Measurements from ENCODE around the gene GTF2I.
"Not testable (repeated sequence)": the region's sequence is repeated elsewhere in the genome, so short reads cannot be mapped to it uniquely, and the experiment has no call there.

Gene GTF2I

DNA sequence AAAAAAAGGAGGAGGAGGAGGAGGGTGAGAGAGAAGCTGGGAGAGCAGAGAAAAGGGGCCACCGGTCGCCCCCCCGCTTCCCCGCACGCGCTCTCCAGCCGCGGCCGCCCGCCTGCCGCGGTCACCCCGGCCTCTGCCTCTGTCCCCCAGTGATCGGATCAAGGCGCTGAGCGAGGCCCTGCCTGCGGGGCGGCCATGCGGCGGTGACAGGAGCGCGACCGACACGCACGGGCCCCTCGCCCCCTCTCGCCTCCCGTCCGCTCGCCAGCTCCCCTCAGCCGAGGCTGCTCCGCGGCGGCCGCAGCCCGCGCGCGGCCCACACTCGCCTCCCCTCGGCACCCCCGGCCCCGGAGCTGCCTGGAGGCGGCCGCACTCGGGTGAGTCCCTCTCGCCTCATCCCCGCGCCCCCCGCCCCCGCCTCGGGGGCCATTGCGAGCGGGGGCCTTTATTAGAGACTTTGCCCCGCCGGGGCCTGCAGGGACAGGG, at the start of gene GTF2I:
Gene GTF2I (plus strand): TSS at position 27 of the 486 bp plus-strand sequence. CDS start 31,411 bp downstream, outside the sequence.
- no peak for DNase-seq

GRCh38 chr7:74612015-74612829, 45.3 kb upstream of the GTF2I start:
- DNase-seq, result no peak

DNA sequence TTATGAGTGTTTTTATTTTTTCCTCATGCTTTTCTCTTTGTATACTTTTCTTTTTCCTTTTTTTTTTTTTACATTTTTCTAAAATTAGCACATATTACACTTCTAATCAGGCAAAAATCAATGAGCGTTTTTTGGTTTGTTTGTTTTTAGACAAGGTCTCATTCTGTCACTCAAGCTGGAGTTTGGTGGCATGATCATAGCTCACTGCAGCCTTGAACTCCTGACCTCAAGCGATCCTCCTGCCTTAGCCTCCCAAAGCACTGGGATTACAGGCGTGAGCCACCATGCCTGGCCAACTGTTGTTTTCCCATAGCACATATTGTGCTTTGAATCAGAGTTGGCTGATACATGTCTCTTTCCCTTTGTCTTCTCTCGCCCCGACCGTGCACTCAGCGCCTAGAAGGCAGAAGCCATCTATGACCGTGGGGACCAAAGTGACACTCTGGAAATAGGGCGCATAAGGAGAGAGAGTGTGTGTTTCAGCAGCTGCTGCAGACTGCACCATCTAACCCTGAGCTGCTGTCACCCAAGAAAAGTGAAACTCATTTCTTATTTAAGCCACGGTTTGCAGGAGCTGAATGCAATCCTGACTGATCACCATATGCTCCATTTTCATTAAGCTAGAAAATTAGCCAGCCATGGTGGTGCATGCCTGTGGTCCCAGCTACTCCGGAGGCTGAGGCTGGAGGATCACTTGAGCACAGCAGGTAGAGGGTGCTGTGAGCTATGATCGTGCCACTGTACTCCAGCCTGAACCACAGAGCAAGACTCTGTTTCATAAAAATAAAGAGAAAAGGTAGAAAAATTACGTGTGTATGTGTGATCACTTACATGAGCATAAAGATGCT, 41.4 kb upstream of the GTF2I start:
- DNase-seq, result no peak

DNA sequence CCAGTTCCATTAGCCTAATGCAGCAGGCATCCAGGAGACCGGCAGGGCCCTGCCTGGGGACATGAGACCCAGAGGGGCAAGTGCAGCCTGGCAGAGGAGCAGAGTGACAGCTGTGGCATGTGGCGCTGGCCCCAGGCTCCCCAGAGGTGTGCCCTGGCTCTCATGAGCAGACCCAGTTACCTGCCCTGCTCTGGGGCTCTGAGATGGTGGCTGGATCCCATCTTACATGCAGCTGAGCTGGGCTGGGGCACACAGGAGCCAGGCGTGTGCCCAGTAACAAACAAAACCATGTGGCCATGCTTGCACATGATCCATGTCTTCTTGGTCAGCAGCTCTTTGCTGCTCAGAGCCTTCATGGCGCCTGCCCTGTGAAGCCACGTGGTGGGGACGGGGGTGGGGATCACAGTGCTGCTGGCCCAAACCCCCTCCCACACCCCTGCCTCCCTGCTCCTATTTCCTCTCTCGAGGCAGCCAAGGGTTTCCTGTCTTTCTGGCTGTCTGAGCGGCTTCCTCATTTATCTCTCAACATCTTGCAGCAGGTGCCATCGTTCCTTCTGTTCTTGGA, 40.3 kb upstream of the GTF2I start:
- DNase-seq, result no peak

DNA sequence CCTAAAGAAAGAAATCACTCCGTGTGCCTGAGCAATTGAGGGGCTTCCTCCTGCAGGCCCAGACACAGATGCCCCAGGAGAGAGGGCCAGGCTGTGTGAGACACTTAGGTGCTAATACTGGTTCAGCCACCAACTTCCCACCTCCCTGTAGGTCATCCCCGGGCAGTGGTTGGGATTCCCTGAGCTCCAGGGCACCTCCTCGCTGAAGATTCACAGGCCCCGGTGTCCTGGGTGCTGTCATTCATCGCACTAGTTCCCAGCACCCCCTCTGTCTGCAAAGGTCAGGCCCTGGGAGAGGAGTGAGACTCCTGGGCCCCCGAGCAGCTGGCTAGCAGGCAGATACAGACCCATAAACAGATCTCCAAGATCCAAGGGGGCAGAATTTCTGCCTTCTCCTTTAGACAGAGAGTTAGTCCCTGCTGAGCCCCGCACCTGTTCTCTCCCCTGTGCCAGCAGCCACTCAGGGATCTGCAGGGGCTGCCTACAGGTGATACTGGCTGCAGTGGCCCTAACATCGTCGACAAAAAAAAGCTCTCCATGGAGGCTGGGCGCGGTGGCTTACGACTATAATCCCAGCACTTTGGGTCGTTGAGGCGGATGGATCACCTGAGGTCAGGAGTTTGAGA, 38.2 kb upstream of the GTF2I start:
- DNase-seq, result no peak

GRCh38 chr7:74622228-74622749, 35.2 kb upstream of the GTF2I start:
- no peak for DNase-seq

DNA sequence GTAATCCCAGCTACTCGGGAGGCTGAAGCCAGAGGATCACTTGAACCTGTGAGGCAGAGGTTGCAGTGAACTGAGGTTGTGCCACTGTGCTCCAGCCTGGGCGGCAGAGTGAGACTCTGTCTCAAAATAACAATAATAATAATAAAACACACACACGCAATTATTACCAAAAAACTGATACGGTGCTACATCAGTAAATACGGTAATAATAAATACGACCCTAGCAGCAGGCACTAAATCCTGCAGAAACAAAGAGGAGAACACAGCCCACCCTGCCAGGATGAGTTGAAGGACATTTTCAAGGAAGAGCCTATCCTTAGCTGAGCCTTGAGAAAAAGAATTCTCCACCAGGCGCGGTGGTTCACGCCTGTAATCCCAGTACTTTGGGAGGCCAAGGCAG, 34.4 kb upstream of the GTF2I start:
- DNase-seq, result no peak

DNA sequence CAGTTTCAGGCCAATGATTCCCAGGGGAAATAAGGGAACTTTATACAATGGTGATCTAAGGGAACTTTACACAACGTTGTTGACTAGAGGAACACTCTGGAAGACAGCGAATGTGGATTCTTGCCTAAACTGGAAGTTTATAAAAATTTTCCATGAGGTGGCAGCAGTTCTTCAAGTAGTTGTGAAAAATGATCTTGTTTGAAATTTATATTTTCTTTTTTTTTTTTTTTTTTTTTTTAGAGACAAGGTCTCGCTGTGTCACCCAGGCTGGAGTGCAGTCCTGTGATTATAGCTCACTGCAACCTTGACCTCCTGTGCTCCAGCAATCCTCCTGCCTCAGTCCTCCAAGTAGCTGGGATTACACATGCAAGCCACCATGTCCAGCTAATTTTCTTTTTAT, 32.1 kb upstream of the GTF2I start:
- no peak for DNase-seq

DNA sequence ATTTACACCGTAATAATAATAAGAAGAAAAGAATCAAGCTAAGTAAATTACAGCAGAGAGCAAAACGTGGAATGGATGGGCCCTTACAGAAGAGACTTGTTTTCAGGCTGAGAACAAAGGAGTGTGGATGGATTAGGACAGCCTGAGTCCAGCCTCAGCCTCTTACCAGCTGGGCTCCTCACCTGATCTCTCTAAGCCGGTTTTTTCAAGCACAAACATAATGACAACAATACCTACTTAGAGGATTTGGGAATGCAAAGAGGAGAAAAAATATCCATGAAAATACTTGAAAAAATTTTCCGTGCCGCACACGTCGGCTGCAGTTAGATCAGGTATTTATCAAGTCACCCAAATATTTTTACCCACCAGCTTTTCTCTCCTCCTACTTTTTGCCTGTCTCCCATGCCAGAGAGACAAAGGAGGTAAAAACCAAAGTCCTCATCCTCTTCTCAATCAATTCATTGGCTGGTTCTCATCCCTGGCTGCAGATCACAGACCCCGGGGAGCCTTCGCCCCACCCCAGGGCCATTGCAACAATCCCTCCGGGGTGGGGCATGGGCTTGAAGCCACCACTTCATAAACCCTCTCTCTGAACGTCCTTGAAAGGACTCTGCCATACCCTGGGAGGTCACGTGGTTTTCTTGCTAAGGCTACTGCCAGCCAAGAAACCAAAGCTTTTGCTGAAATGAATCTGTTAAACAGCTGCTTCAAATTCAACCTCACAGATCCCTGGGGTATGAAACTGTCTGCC, 29.7 kb upstream of the GTF2I start:
- no peak for DNase-seq

DNA sequence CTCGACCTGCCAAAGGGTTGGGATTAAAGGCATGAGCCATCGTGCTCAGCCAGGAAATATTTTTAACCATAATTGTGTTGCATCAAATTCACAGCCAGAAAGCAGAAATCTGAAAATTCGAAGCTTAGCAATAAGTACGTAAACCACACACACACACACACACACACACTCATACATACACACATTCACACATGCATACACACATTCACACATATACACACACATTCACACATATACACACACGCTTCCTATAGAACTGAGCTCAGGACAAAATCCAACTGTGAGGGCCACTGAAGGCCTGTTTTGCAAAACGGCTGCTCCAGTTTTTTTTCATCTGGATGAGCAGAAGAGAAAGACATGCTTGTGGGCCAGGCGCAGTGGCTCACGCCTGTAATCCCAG, 25.0 kb upstream of the GTF2I start:
- DNase-seq, result no peak

DNA sequence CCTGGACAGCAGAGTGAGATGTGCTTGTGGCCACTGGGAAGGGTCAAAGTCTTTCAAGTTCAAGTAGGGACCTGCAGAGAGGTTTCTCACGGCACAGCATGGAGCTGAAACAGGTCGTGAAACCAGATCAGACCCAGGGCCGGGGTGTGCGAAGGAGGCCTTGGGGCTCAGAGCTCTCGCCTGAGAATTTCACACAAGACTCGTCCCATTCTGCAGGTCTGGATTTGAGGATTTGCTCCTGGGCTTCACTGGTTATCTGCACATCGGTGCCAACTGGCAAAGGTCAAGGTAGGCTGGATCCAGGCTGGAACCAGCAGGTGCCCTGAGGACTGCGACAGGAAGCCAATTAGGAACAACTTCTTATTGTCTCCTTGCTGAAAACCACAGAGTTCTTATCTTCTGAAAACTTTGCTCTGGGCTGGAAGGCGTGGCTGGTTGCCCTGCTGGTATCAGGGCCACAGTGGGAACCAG, 24.0 kb upstream of the GTF2I start:
- no peak for DNase-seq

DNA sequence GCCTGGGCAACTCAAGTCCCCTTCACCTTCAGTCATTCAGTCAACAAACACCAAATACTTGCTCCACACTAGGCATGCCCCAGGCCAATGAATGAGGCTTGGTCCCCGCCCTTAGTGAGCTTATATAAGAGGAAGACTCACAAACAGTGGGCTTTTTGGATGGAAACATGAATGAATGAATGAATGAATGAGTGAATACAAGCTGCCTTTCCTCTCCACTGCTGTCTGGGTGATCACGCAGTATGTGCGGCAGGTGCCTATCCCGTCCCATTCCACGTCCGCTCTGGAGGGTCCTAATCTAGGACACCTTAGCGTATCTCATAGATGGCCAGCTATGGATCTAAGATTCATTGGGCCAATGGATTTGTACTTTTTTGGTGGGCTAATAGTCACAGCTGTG, 19.8 kb upstream of the GTF2I start:
- DNase-seq, result no peak

GRCh38 chr7:74650055-74650454, 7.5 kb upstream of the GTF2I start:
- not testable (repeated sequence) for DNase-seq

- DNase-seq, result not testable (repeated sequence)
Observed at GRCh38 chr7:74650493-74651132, 6.9 kb upstream of the GTF2I start.

DNA sequence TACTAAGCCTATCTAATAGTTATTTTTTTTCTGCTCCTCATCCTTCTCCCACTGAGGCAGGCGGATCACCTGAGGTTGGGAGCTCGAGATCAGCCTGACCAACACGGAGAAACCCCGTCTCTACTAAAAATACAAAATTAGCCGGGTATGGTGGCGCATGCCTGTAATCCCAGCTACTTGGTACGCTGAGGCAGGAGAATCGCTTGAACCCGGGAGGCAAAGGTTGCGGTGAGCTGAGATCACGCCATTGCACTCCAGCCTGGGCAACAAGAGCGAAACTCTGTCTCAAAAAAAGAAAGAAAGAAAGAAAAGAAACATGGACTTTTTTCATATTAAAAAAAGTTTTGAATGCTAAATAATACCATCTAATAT, 6.4 kb upstream of the GTF2I start:
- not testable (repeated sequence) for DNase-seq

- DNase-seq, result no peak
Observed at GRCh38 chr7:74653686-74654181, 3.8 kb upstream of the GTF2I start.

DNA sequence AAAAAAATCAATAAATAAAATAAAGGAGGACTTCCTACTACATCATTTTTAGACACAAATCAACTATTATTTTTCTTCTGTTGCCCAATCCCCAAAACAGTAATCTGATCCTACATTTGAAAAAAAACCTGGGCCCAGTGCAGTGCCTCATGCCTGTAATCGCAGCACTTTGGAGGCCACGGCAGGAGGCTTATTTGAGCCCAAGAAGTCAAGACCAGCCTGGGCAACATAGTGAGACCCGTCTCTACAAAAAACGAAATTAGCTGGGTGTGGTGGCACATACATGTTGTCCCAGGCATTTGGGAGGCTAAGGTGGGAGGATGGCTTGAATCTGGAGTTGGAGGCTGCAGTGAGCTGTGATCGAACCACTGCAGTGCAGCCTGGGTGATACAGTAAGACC, 2.7 kb upstream of the GTF2I start:
- no peak for DNase-seq

- DNase-seq, result no peak
Observed at GRCh38 chr7:74655324-74655723, 2.2 kb upstream of the GTF2I start.

DNA sequence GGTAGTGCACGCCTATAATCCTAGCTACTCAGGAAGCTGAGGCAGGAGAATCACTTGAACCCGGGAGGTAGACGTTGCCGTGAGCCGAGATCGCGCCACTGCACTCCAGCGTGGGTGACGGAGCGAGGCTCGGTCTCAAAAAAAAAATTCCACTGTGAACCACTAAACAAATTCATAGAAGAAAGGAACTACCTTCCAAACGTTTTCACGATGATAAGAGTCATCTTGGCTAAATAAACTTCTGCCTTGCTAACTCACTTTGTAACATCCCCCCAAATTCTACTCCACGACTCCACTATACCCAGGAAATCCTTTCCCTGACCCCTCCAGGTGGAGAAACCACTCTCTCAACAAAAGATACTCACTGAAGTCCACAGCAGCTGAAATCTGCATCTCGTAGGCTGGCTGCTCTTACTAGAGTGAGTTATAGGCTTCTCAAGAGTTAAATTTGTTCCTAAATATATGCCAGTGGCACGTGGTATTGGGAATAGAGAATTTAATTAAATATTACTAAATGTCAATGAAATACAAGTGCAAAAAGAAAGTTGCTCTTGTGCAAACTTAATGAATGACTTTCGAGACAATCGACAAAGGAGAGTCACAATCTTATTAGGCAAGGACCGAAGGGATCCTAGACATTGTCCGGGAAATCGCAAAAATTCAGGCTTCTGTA, 1.6 kb upstream of the GTF2I start:
- DNase-seq, result no peak

- DNase-seq, result peak; percentile 2
Observed at GRCh38 chr7:74656441-74656836, 1.1 kb upstream of the GTF2I start.
